Stimulated activated CD4-positive, alpha-beta T cell treated with anti-CD3 and anti-CD28 coated beads, Interleukin-15, amount 100 ng/mL, for 24 hours (primary cell): Measurements from ENCODE around the gene C15orf39.
"Not testable (repeated sequence)": the region's sequence is repeated elsewhere in the genome, so short reads cannot be mapped to it uniquely, and the experiment has no call there.

ENCODE experiments used
- DNase-seq: peaks from one replicate; pipeline ENCODE4 v3.0.0-alpha.2; 2020

C15orf39 gene

DNA sequence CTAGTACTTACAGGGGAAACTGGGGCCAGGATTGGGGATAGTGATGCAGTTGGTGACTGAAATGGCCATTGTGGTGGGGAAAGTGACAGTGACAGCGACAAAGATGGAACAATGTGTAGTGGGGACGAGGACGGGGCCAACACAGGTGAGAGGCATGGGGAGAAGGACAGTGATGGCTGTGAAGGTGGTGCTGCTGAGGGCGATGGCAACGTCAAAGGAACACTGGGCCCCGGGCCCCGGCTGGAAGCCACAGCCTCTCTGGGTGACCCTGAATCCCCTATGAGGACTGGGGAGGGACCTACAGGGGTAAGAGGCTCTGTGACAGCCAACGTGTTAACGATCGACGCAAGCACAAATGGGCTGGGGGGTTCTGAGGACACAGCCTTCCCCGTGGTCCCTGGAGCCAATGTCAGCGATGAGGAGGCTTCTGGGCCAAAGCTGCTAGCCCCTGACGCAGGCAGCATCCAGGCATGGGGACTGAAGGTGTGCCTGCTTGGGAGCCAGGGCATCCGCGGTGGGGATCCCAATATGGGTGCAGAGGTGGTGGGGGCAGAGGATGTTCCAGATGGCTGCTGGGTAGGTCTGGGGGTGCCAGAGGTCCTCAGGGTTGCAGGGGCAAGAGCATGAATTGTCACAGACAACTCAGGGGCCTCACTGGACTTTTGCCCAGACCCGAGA, 31.3 kb downstream of the C15orf39 start:
- no peak for DNase-seq

DNA sequence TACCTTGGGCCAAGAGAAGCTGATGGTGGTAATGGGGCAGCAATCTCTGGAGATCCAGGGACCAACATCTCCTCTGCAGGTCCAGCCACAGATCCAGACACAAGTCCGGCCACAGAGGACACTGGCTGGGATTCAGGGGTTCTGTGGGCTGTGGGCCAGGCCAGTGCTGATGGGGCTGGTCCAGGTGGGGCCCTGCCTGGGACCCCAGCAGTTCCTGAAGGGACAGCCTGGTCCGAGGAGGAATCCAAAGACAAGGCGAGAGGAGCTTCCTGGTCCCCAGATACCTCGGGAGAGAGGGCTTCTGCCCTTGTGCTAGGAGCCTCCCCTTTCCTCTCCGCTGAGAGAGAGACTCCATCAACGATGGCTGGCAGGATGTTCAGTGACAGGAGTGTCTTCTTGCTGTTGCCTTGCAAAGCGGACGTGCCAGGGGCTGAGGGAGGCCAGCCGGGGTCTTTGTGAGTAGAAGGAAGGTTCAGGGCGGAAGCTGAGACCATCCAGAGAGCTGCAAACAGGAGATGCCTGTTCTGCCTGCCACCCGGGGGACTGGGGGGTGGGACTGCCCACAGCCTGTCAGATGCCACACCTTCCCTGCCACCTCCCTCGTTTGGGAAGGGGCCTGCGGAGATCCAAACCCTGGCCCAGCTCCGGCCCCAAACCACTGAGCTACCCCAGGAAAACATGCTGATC, 32.0 kb downstream of the C15orf39 start:
- DNase-seq, result no peak

- DNase-seq, result no peak
These were observed 32.6 kb downstream of the C15orf39 start for GRCh38 chr15:75234191-75234810.

GRCh38 chr15:75235051-75235673, 33.5 kb downstream of the C15orf39 start:
- DNase-seq, result no peak

- no peak for DNase-seq
These were observed 34.4 kb downstream of the C15orf39 start for GRCh38 chr15:75235760-75236729.

DNA sequence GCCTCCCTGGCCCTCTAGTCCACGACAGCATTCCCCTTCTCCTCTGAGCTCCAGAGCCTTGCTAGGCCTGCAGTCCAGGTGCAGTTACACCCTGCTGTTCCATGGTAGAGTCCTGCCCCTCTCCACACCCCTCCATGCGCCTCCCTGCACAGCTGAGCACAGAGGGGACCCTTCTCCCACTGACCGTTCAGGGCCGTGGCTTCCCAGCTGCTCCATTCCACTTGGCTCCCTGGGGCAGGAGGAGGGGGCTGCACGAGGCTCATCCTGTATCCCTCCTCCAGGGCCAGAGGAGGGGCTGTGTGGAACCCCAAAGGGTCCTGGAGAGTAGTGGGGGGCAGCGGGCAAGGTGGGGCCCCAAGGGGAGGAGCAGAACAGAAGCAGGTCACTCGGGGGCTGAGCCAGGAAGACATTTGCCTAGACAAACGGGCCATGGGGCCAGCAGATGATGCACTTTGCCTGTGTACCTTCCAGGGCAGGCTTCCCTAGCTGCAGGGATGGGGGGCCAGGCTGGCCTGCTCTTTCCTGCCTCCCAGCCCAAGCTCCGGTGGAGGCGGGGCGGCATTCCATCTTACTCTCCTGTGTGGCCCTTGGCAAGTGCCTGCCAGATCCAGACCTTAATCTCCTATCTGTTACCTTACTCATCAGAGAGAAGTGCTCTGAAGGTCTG, 35.8 kb downstream of the C15orf39 start:
- DNase-seq, result no peak

DNA sequence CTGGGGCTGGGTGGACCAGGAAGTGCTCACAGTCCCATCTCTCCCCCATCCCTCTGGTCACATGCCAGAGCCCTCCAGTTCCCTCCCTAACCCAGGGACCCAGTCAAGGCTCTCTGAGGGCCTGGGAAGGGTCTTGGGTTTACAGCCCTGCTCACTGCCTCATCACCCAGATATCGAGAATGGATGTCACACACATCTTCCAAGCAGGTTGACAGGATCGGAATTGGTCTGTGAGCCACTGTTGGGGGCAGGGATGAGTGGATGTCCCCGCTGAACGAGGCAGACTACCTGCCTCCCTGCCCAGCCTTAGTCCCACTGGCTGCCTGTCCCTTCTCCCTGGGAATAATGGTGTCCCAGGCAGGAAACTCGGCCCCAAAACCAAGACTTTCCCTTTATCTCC, 36.5 kb downstream of the C15orf39 start:
- no peak for DNase-seq

DNA sequence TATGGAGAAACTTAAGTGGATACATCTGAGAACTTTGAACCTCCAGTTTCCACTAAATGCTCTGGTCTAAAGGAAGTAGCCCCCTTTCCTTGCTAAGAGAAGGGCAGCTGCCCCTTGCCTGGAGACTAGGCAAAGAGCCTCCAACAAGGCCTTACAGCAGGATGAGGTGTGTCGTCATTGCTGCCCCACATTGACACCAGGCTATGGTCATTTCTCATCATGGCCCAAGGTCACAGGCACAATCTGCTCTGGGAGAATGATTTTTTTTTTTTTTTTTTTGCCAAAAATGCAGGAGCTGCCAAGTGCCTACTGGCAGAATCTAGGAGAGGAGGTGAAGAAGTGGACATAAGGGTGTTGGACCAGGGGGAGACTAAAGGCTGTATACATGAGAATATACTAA, 44.1 kb downstream of the C15orf39 start:
- not testable (repeated sequence) for DNase-seq

DNA sequence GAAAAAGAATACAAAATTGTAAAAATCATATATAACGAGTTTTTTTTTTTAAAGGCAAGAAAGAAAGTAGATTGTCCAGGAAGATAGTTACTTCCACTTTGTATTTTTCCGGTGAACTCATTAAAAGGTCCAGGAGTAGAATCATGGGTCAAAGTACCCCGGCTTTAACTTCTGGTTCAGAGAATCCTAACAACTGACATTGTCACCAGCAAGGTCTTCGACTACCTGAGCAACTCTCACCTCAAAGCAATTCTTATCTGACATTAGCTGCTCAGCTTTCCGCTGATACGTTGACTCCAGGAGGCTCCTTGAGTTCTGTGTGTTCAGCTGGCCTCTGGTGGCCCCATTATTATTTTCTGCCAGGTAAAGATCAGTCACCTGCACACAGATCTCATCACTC, 47.3 kb downstream of the C15orf39 start:
- not testable (repeated sequence) for DNase-seq

DNA sequence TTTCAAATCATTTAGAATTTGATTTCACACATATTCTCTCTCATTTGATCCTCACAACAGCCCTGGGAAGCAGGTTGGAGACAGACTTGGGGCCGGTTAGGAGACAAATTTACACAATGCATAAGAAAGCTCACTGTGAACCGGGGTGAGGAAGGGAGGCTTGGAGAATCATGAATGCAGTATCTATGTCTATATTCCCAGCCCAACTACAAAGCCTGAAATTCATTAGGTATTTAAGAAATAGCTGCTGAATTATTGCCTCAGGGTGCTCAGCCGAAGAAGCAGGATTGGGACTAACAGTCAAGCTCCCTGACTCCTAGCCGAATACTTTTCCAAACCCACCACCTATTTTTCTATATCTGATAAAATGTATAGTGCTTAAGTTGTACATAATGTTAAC, 48.0 kb downstream of the C15orf39 start:
- no peak for DNase-seq

DNA sequence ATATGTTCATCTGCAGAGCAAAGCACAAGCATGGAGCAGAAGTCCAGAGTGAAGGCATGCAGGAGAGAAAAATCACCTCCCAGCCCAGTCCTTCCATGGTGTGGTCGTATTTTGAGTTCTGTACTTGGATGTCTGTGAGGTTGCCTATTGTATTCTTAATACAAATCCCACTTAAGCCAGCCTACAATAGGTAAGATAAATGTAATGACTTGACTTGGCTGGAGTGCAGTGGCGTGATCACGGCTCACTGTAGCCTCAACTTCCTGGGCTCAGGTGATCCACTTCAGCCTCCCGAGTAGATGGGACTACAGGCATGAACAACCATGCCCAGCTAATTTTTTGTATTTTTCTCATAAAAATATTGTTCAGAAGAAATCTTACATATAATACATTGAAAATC, 49.7 kb downstream of the C15orf39 start:
- not testable (repeated sequence) for DNase-seq

DNA sequence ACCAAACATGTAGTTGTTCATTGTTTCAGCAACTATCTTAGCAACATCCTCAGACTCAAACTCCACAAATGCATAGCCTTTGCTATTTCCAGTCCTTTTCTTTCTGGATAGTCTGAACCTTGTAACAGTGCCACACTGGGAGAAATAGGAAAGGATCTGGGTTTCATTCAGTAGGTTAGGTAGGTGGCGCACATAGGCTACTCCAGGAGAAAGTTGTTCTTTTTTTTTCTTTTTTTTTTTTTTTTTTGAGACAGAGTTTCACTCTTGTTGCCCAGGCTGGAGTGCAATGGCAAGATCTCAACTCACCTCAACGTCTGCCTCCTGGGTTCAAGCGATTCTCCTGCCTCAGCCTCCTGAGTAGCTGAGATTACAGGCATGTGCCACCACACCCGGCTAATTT, 50.6 kb downstream of the C15orf39 start:
- not testable (repeated sequence) for DNase-seq

DNA sequence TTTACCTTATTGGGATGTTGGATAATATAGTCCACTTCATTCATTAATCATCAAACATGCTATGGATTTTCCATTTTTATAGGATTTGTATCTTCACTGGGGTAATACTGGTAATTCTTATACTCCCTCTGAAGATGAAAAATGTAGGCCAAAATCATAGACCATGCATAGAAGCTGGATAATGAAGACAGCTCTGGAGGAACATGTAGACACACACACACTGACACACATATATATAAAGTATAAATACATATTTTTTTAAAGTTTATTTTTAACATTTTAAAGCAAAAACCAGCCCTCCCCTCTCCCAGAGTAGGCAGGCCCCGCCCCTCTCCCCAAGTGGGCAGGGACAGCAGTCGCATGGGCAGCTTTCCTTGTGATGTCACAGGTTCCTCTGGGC, 56.4 kb downstream of the C15orf39 start, which contains the start of gene GOLGA6C:
TSS of gene GOLGA6C (plus strand) at position 301 of the 400 bp plus-strand sequence. CDS start 265 bp downstream, outside the sequence.
- not testable (repeated sequence) for DNase-seq

DNA sequence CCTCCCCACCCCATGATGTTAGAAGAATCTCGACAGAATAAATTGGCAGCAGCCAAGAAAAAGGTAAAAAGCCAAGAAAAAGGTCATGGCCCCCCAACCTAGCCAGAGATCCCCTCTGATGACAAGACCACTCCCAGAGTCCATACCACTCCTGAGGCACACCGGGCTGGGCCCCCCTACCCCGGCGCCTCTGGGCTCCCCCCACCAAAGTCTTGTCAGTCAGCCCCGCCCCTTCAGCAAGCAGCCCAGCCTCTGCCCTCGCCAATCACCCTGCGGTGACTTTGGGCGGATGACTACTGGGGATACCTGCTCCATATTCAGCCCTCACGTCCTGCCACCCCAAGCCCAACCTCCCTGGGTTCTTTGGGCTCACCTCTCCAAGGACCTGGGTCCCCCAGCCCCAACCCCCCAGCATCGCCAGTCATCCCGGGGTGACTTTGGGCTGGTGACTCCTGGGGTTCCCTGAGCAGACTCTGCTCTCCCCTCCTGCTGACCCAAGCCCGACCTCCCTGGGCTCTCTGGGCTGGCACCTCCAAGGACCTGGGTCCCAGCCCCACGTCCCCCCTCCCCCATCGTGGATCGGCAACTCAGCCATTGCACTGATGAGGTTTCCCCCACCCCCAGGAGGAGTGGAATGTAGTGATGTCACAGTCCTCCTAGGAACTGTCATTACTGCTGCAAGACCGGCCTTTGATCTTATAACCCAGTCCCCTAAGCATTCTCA, 57.1 kb downstream of the C15orf39 start:
- DNase-seq, result not testable (repeated sequence)

GRCh38 chr15:75259873-75260272, 58.2 kb downstream of the C15orf39 start:
- DNase-seq, result not testable (repeated sequence)
